K562 (cell line): ENCODE data around the gene GABBR1. TPM values are rescaled to one million over a fixed set of nuclear protein-coding genes. Genes with fewer than 3 reads are reported as not detected.
A peak's percentile ranks its signal among the peaks of the same experiment; 100 is the strongest.

Experiments
- CCNT2 ChIP-seq: IDR thresholded peaks from 2 replicates; pipeline ENCODE4 v1.6.1; 2011; ENCODE audit warnings: borderline replicate concordance, low read depth, mild to moderate bottlenecking, moderate library complexity, mixed read lengths, low read length; ENCODE audit not compliant: insufficient read length; ENCODE audit errors: extremely low read depth
- CEBPG ChIP-seq, 3 experiments: fragments of 200-800 bp in 1 of 3; sonication (Bioruptor generic) in 1 of 3; sonication (generic) in 1 of 3; formaldehyde crosslinking in 1 of 3; IDR thresholded peaks in 2 of 3; conservative IDR thresholded peaks in 1 of 3; 2 replicates each; pipeline versions ENCODE4 v1.6.1 to v1.8.0; 2016 to 2022; ENCODE audit warnings: missing compliant biosample characterization in 2 of 3, missing genetic modification characterization in 2 of 3, mild to moderate bottlenecking in 1 of 3, missing genetic modification reagents in 1 of 3
- CTCF ChIP-seq, 3 experiments: IDR thresholded peaks in 2 of 3; conservative IDR thresholded peaks in 1 of 3; 2 replicates each; pipeline ENCODE4 v1.5.1; 2011 to 2012; ENCODE audit warnings: low read length in 3 of 3, mild to moderate bottlenecking in 3 of 3, control low read depth in 2 of 3, improper control_type of control experiment in 1 of 3, inconsistent platforms in 1 of 3, low read depth in 1 of 3, mixed read lengths in 1 of 3, moderate library complexity in 1 of 3; ENCODE audit not compliant: insufficient read depth in 2 of 3
- KLF16 ChIP-seq: IDR thresholded peaks from 2 replicates; pipeline ENCODE4 v1.6.1; 2016; ENCODE audit warnings: antibody characterized with exemption
- MNT ChIP-seq, 2 experiments: fragments of 450-650 bp; conservative IDR thresholded peaks; 2 replicates each; pipeline ENCODE4 v1.6.1; 2017; ENCODE audit warnings: mild to moderate bottlenecking in 2 of 2, moderate library complexity in 2 of 2
- POLR2A ChIP-seq: fragments of 450-650 bp; conservative IDR thresholded peaks from 2 replicates; pipeline ENCODE4 v1.6.1; 2016
- RB1 ChIP-seq: fragments of 450-650 bp; IDR thresholded peaks from 2 replicates; pipeline ENCODE4 v1.6.1; 2017; ENCODE audit warnings: low read depth, mild to moderate bottlenecking
- STAG1 ChIP-seq: sonication (generic); formaldehyde crosslinking; IDR thresholded peaks from 2 replicates; pipeline ENCODE4 v1.5.0; 2020; ENCODE audit warnings: missing genetic modification reagents, borderline replicate concordance
- ZNF24 ChIP-seq: fragments of 450-650 bp; IDR thresholded peaks from 2 replicates; pipeline ENCODE4 v1.6.1; 2016
- polyA plus RNA-seq, 8 experiments: library from polyadenylated mRNA; depleted of rRNA in 4 of 8; stranded (reverse) in 5 of 8; unstranded in 3 of 8; fragments of >200 nt; fragmentation: Nextera tagmentation in 2 of 8; fragmentation: Illumina TruSeq in 1 of 8; extraction: Ambion mirVana in 2 of 8; extraction: Trizol in 1 of 8; gene quantifications; 2 replicates each; pipeline versions ENCODE4 v1.2.1 to v1.2.3, GENCODE V29; 2011 to 2014; ENCODE audit warnings: inconsistent platforms in 1 of 8, missing spikeins in 1 of 8
- total RNA-seq, 7 experiments: library from RNA; depleted of rRNA in 6 of 7; stranded (reverse); fragments of >200 nt in 6 of 7; fragmentation: Illumina TruSeq in 2 of 7; extraction: Trizol in 2 of 7; gene quantifications; 2 replicates each; pipeline versions ENCODE4 v1.2.1 to v1.2.3, GENCODE V29; 2011 to 2021; ENCODE audit warnings: low replicate concordance in 1 of 7

Gene GABBR1
- total and polyA plus RNA-seq, 9 of the 15 experiments (the other 6 are each of a cell fraction or from before 2014, with no cell fraction given), result 2.2 to 48.3 (median 20.8) TPM

GRCh38 chr6:29589423-29590048, 43.4 kb downstream of the GABBR1 start (continued):
- TF ChIP-seq CEBPG (CRISPR knock-in tag; IDR thresholded peaks at IDR 0.05) (no peak), CEBPG (tag; conservative IDR thresholded peaks at IDR 0.05 in 1 of 2, IDR thresholded peaks at IDR 0.05 in 1 of 2) (no peak), MNT (conservative IDR thresholded peaks at IDR 0.05) (0 out of 4 replicates have a peak, but pooled peaks of 1 of the 2 experiments have one; percentile 24), ZNF24 (peak; percentile 54; the same call in 1 of the 2 replicates), CCNT2 (no peak), POLR2A (no peak), RB1 (peak; percentile 32; the same call in 1 of the 2 replicates), KLF16 (peak; percentile 66; the same call in 1 of the 2 replicates), CTCF (IDR thresholded peaks at IDR 0.05 in 2 of 3, conservative IDR thresholded peaks at IDR 0.05 in 1 of 3; ENCODE audit: insufficient read depth in 2 of 3, low read depth in 1 of 3, low read length in 3 of 3) (peak; percentile 87 to 98 (median 97)), STAG1 (peak; percentile 73; the same call in 1 of the 2 replicates)
- TF ChIP-seq, all 486 proteins: peak for 12
